Naive thymus-derived CD4-positive, alpha-beta T cell (primary cell): ENCODE results near the gene ATP12A. TPM values are rescaled to one million over a fixed set of nuclear protein-coding genes. Genes with fewer than 3 reads are reported as not detected.

Source experiments
- polyA plus RNA-seq, 2 donors: library from polyadenylated mRNA; unstranded; fragments of 300-500 nt; fragmentation: Illumina TruSeq; gene quantifications; one replicate each; pipeline ENCODE4 v1.2.3, GENCODE V29; 2021
- total RNA-seq, 6 experiments: library from RNA in 5 of 6; stranded (reverse) in 5 of 6; gene quantifications; 1 replicate in 5 of 6; 2 replicates in 1 of 6; pipeline ENCODE4 v1.2.3 and lab custom pipeline; 2021 to 2026

Gene ATP12A
- total and polyA plus RNA-seq, 7 experiments from 2014 or later: 0.39 TPM; not detected in 6

Other genes with a start within 250 kb of the ATP12A start
- gene PARP4, start 167.6 kb upstream of the ATP12A start, total RNA-seq: 10 to 100 TPM; 33.4 to 71.1 (median 65.4) TPM
- 10 to 100 TPM; 31.3 to 48.6 TPM for gene PARP4, start 167.6 kb upstream of the ATP12A start, polyA plus RNA-seq
- 1 to 10 TPM in 1 of 5 experiments, under 1 TPM in 1, not detected in 3; 0.24 to 1.1 TPM for gene RNF17, start 83.8 kb downstream of the ATP12A start, total RNA-seq
- gene RNF17, start 83.8 kb downstream of the ATP12A start, polyA plus RNA-seq: under 1 TPM; 0.45 to 0.60 TPM